A549 (cell line): ENCODE data around the gene SDHB. TPM values are rescaled to one million over a fixed set of nuclear protein-coding genes. Genes with fewer than 3 reads are reported as not detected.

ENCODE experiments used
- ATAC-seq, 2 experiments: fragments of 200-7000 bp in 1 of 2; fragments of >200 bp in 1 of 2; cut with Nextera tagmentation in 1 of 2; cut with Tn5 transposase in 1 of 2; 3 replicates each; pipeline versions ENCODE4 v1.8.0 to v1.9.1; 2018 to 2020; ENCODE audit warnings: mild to moderate bottlenecking in 1 of 2, moderate library complexity in 1 of 2
- CTCF ChIA-PET: fragments of 300-600 bp; sonication (Branson Sonifier 250); formaldehyde crosslinking; extraction: SDS; loops from one replicate; lab custom pipeline; 2021; ENCODE audit warnings: antibody characterized with exemption, inconsistent platforms; lab: Yijun Ruan, JAX
- POLR2A ChIA-PET: fragments of 350-600 bp; formaldehyde crosslinking; extraction: SDS; loops from one replicate; lab custom pipeline; 2021; ENCODE audit warnings: antibody characterized with exemption, inconsistent platforms; lab: Yijun Ruan, JAX
- DNase-seq, 2 experiments: peaks; one replicate each; pipeline versions ENCODE4 v3.0.0 to v3.0.0-alpha.2; 2011 to 2016; ENCODE audit warnings: low read depth in 1 of 2, low spot score in 1 of 2
- FAIRE-seq: peaks from 2 replicates; lab custom pipeline; 2011; peaks lifted over from hg19 to GRCh38; lab: Jason Lieb, UNC
- H3K27ac ChIP-seq, 2 experiments: fragments of >200 bp; sonication (Bioruptor Twin); formaldehyde crosslinking; 3 replicates each; pipeline ENCODE4 v1.5.1; 2016 to 2017
- H3K4me1 ChIP-seq: fragments of >200 bp; sonication (Bioruptor Twin); formaldehyde crosslinking; 3 replicates; pipeline ENCODE4 v1.6.1; 2016
- H3K4me2 ChIP-seq: fragments of >200 bp; sonication (Bioruptor Twin); formaldehyde crosslinking; 3 replicates; pipeline ENCODE4 v1.6.1; 2016
- H3K4me3 ChIP-seq: fragments of >200 bp; sonication (Bioruptor Twin); formaldehyde crosslinking; 3 replicates; pipeline ENCODE4 v1.5.1; 2016
- H3K9me3 ChIP-seq: fragments of >200 bp; sonication (Bioruptor Twin); formaldehyde crosslinking; 3 replicates; pipeline ENCODE4 v1.6.1; 2016
- CBX2 ChIP-seq: fragments of 200-600 bp; sonication (generic); IDR thresholded peaks from 2 replicates; pipeline ENCODE4 v1.6.1; 2016; ENCODE audit warnings: low read depth, mild to moderate bottlenecking, borderline replicate concordance
- CEBPB ChIP-seq, 2 experiments: fragments of >200 bp in 1 of 2; sonication (Bioruptor Twin) in 1 of 2; formaldehyde crosslinking in 1 of 2; IDR thresholded peaks; 2 replicates each; pipeline ENCODE4 v1.6.1; 2012 to 2016
- EHF ChIP-seq: fragments of 250-450 bp; sonication (Bioruptor Pico); IDR thresholded peaks from 2 replicates; pipeline ENCODE4 v1.5.0; 2020; ENCODE audit warnings: mild to moderate bottlenecking
- EHMT2 ChIP-seq: fragments of 200-600 bp; sonication (generic); IDR thresholded peaks from 2 replicates; pipeline ENCODE4 v1.6.1; 2016; ENCODE audit warnings: antibody characterized with exemption, low read depth, mild to moderate bottlenecking, moderate library complexity
- ESRRA ChIP-seq: fragments of 150-350 bp; IDR thresholded peaks from 2 replicates; pipeline ENCODE4 v1.6.1; 2014; ENCODE audit warnings: mild to moderate bottlenecking, low read length, borderline replicate concordance
- FOXS1 ChIP-seq: fragments of 250-450 bp; sonication (Bioruptor Pico); IDR thresholded peaks from 2 replicates; pipeline ENCODE4 v1.5.0; 2020; ENCODE audit warnings: mild to moderate bottlenecking, moderate library complexity
- HEYL ChIP-seq: fragments of 250-450 bp; sonication (Bioruptor Pico); IDR thresholded peaks from 2 replicates; pipeline ENCODE4 v1.8.0; 2021; ENCODE audit warnings: mild to moderate bottlenecking, moderate library complexity
- HOXB13 ChIP-seq: fragments of 250-450 bp; sonication (Bioruptor Pico); IDR thresholded peaks from 2 replicates; pipeline ENCODE4 v1.5.0; 2020; ENCODE audit warnings: low read depth, mild to moderate bottlenecking, moderate library complexity
- HOXB5 ChIP-seq: fragments of 250-450 bp; sonication (Bioruptor Pico); IDR thresholded peaks from 2 replicates; pipeline ENCODE4 v1.5.0; 2020; ENCODE audit warnings: mild to moderate bottlenecking, moderate library complexity
- MAZ ChIP-seq: fragments of 150-350 bp; IDR thresholded peaks from 2 replicates; pipeline ENCODE4 v1.6.1; 2014; ENCODE audit warnings: antibody characterized with exemption, low read depth, low read length, borderline replicate concordance
- POLR2A ChIP-seq: IDR thresholded peaks from 2 replicates; pipeline ENCODE4 v1.6.1; 2012; ENCODE audit warnings: mild to moderate bottlenecking, low read length
- RAD21 ChIP-seq, 2 experiments: fragments of >200 bp in 1 of 2; sonication (Bioruptor Twin) in 1 of 2; formaldehyde crosslinking in 1 of 2; IDR thresholded peaks in 1 of 2; conservative IDR thresholded peaks in 1 of 2; 2 replicates in 1 of 2; 3 replicates in 1 of 2; pipeline ENCODE4 v1.6.1; 2012 to 2018; ENCODE audit warnings: inconsistent platforms in 1 of 2
- RARB ChIP-seq: fragments of 250-450 bp; sonication (Bioruptor Pico); IDR thresholded peaks from 2 replicates; pipeline ENCODE4 v1.8.0; 2021; ENCODE audit warnings: mild to moderate bottlenecking, moderate library complexity
- RCOR1 ChIP-seq: fragments of 150-350 bp; IDR thresholded peaks from 2 replicates; pipeline ENCODE4 v1.6.1; 2014; ENCODE audit warnings: antibody characterized with exemption, low read length, low read depth
- RFX5 ChIP-seq: fragments of 450-650 bp; IDR thresholded peaks from 2 replicates; pipeline ENCODE4 v1.7.1; 2014; ENCODE audit warnings: antibody characterized with exemption, mild to moderate bottlenecking, moderate library complexity
- ZFP36 ChIP-seq: fragments of 450-650 bp; IDR thresholded peaks from 2 replicates; pipeline ENCODE4 v1.6.1; 2014; ENCODE audit warnings: borderline replicate concordance; ENCODE audit not compliant: partially characterized antibody
- ZNF302 ChIP-seq: fragments of 250-450 bp; sonication (Bioruptor Pico); IDR thresholded peaks from 2 replicates; pipeline ENCODE4 v1.9.0; 2021; ENCODE audit warnings: inconsistent platforms, mild to moderate bottlenecking, moderate library complexity
- WGBS: methylation state at CpG from one replicate; pipeline ENCODE4 v1.1.6; 2017; ENCODE audit errors: missing lambda C conversion rate; 5-methylcytosine and 5-hydroxymethylcytosine counted together
- polyA plus RNA-seq, 4 experiments: library from polyadenylated mRNA; depleted of rRNA in 3 of 4; stranded (reverse); fragments of >200 nt; fragmentation: RNase III in 1 of 4; extraction: RNeasy Plus Mini Kit Qiagen cat#74134 plus additional on column Dnase treatment in 1 of 4; gene quantifications; 2 replicates in 3 of 4; 3 replicates in 1 of 4; pipeline ENCODE4 v1.2.3, GENCODE V29; 2011 to 2017
- TF ChIP-seq, protein P1 (sequence below): fragments of 450-650 bp; IDR thresholded peaks from 2 replicates; pipeline ENCODE4 v1.6.1; 2014; ENCODE audit warnings: antibody characterized with exemption
- TF ChIP-seq, protein P2 (sequence below): fragments of >200 bp; sonication (Bioruptor Twin); formaldehyde crosslinking; IDR thresholded peaks from 3 replicates; pipeline ENCODE4 v1.6.1; 2016
- TF ChIP-seq, protein P3 (sequence below): fragments of 250-450 bp; sonication (Bioruptor Pico); IDR thresholded peaks from 2 replicates; pipeline ENCODE4 v1.5.0; 2021; ENCODE audit warnings: mild to moderate bottlenecking, moderate library complexity, borderline replicate concordance

SDHB gene
- polyA plus RNA-seq, 2 of the 4 experiments (the other 2 are of a cell fraction), result 114 to 262 TPM

DNA sequence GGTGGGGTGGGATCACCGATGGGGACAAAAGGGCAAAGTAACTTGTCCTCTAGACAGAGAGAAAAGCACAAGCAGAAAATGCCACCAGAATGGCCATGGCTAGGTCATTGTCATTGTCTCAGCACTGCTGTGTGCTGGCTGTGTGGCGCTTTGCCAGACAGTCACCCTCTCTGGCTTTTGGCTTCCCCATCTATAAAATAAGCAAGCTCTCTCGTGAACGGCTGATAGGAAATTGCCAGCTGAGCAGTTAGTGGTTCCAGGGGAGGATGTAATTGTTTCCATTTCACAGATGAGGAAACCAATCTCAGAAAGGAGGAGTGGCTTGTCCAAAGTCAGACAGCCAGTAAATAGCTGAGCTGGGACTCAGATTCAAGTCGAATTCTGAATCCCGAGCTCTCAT is 32.9 kb upstream of the SDHB start:
- POLR2A ChIA-PET, result no interaction called here
- Histone ChIP-seq H3K4me3 (no peak overlapping the region), H3K4me2 (no peak overlapping the region), H3K4me1 (no peaks in the 10 kb centered on the region), H3K27ac (no peak overlapping the region), H3K9me3 (no peaks in the 10 kb centered on the region)
- TF ChIP-seq CEBPB (IDR thresholded peaks at IDR 0.05), result no peak
- TF ChIP-seq ESRRA, result no peak
- no peak for TF ChIP-seq EHF
- no peak for TF ChIP-seq HOXB5
- TF ChIP-seq, protein P1, sequence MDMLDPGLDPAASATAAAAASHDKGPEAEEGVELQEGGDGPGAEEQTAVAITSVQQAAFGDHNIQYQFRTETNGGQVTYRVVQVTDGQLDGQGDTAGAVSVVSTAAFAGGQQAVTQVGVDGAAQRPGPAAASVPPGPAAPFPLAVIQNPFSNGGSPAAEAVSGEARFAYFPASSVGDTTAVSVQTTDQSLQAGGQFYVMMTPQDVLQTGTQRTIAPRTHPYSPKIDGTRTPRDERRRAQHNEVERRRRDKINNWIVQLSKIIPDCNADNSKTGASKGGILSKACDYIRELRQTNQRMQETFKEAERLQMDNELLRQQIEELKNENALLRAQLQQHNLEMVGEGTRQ, result no peak
- no peak for TF ChIP-seq ZFP36
- TF ChIP-seq FOXS1 (CRISPR knock-in tag), result no peak
- 91% methylated on average over 6 of the region's 6 CpGs for WGBS
- ATAC-seq (no peak), DNase-seq (no peak), FAIRE-seq (no peak)
- CTCF ChIA-PET, result interaction anchor here (1.1 to 1.2 kb wide), 2 partner anchors 11 to 320 kb away, joined by 3 to 4 read pairs; no protein-coding TSS in a partner anchor

DNA sequence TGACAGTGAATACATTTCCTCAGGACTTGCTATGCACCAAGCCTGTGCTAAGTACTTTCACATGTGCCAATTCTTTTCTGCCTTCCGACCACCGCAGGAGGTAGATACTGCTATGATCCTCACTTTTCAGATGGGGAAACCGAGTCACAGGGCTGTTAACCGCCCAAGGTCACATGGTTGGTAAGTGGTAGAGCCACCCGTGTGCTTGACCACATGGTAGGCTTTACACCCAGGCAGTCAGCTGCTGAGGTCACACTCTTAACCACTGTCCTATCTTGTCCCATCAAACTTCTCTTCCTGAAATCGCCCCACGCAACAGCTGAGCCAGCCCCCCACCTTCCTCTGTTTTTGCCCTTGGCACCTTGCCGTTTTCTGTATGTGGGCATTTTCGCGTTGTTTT is 31.0 kb upstream of the SDHB start:
- no peak for ATAC-seq
- Histone ChIP-seq H3K27ac (no peak overlapping the region), H3K4me3 (no peak overlapping the region), H3K9me3 (no peaks in the 10 kb centered on the region), H3K4me2 (no peak overlapping the region), H3K4me1 (no peaks in the 10 kb centered on the region)
- no peak for FAIRE-seq
- CTCF ChIA-PET, result interaction anchor here (1.9 kb wide), 1 partner anchor 41 kb away, joined by 5 read pairs; no protein-coding TSS in a partner anchor
- no peak for DNase-seq
- POLR2A ChIA-PET, result no interaction called here
- 58% methylated on average over 10 of the region's 10 CpGs for whole genome bisulfite sequencing
- TF ChIP-seq ZNF302 (CRISPR knock-in tag) (no peak), ESRRA (no peak), RARB (CRISPR knock-in tag) (no peak)
- TF ChIP-seq, protein P2, sequence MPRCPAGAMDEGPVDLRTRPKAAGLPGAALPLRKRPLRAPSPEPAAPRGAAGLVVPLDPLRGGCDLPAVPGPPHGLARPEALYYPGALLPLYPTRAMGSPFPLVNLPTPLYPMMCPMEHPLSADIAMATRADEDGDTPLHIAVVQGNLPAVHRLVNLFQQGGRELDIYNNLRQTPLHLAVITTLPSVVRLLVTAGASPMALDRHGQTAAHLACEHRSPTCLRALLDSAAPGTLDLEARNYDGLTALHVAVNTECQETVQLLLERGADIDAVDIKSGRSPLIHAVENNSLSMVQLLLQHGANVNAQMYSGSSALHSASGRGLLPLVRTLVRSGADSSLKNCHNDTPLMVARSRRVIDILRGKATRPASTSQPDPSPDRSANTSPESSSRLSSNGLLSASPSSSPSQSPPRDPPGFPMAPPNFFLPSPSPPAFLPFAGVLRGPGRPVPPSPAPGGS, result no peak

DNA sequence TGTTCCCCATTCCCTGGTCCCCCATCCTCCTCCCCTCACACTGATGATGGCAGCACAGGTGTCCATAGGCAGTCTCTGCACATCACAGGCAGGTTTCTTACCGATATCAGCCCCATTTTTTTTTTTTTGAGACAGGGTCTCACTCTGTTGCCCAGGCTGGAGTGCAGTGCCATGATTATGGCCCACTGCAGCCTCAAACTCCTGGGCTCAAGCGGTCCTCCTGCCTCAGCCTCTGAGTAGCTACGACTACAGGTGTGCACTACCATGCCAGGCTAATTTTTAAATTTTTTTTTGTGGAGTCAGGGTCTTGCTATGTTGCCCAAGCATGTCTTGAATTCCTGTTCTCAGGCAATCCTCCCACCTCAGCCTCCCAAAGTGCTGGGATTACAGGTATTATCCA is 28.9 kb upstream of the SDHB start:
- H3K4me2 ChIP-seq, result no peak overlapping the region
- TF ChIP-seq, protein P3, sequence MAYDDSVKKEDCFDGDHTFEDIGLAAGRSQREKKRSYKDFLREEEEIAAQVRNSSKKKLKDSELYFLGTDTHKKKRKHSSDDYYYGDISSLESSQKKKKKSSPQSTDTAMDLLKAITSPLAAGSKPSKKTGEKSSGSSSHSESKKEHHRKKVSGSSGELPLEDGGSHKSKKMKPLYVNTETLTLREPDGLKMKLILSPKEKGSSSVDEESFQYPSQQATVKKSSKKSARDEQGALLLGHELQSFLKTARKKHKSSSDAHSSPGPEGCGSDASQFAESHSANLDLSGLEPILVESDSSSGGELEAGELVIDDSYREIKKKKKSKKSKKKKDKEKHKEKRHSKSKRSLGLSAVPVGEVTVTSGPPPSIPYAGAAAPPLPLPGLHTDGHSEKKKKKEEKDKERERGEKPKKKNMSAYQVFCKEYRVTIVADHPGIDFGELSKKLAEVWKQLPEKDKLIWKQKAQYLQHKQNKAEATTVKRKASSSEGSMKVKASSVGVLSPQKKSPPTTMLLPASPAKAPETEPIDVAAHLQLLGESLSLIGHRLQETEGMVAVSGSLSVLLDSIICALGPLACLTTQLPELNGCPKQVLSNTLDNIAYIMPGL (CRISPR knock-in tag), result no peak
- no peak for TF ChIP-seq RCOR1
- TF ChIP-seq POLR2A, result no peak
- no peak for TF ChIP-seq ZFP36
- TF ChIP-seq RAD21 (conservative IDR thresholded peaks at IDR 0.05 in 1 of 2, IDR thresholded peaks at IDR 0.05 in 1 of 2), result no peak
- no peak for TF ChIP-seq CBX2
- TF ChIP-seq RFX5, result no peak
- no peak for TF ChIP-seq HEYL
- no peak for TF ChIP-seq EHMT2
- no peak for TF ChIP-seq MAZ
- no peak for TF ChIP-seq HOXB13 (CRISPR knock-in tag)
- FAIRE-seq (no peak), DNase-seq (no peak), ATAC-seq (no peak)
- no peaks in the 10 kb centered on the region for H3K4me1 ChIP-seq
- ChIA-PET CTCF (no interaction called here), POLR2A (no interaction called here)
- no peak overlapping the region for H3K4me3 ChIP-seq
- WGBS, result 55% methylated on average over 3 of the region's 3 CpGs
- no peaks in the 10 kb centered on the region for H3K9me3 ChIP-seq
- H3K27ac ChIP-seq, result no peak overlapping the region
